GM19467 (cell line): ENCODE data around the gene ERBB3.

Source experiments
- ATAC-seq: cut with Tn5 transposase; IDR thresholded peaks from one replicate; pipeline ENCODE4 v1.9.1; 2021; ENCODE audit warnings: mild to moderate bottlenecking, moderate library complexity; ENCODE audit not compliant: unreplicated experiment

Gene ERBB3

GRCh38 chr12:56129942-56130495, 50.1 kb downstream of the ERBB3 start:
- no peak for ATAC-seq

- no peak for ATAC-seq
Measured at GRCh38 chr12:56130876-56131275, 50.9 kb downstream of the ERBB3 start.

GRCh38 chr12:56134897-56135296, 54.9 kb downstream of the ERBB3 start:
- ATAC-seq: no peak

GRCh38 chr12:56137853-56138571, 58.0 kb downstream of the ERBB3 start:
- ATAC-seq: no peak

GRCh38 chr12:56141946-56142784, 62.2 kb downstream of the ERBB3 start:
- no peak for ATAC-seq

GRCh38 chr12:56143217-56143616, 63.3 kb downstream of the ERBB3 start:
- no peak for ATAC-seq

GRCh38 chr12:56143870-56144269, 63.9 kb downstream of the ERBB3 start:
- no peak for ATAC-seq

GRCh38 chr12:56145217-56145616, 65.3 kb downstream of the ERBB3 start:
- ATAC-seq: no peak

- no peak for ATAC-seq
Measured at GRCh38 chr12:56146492-56147460, 66.8 kb downstream of the ERBB3 start.

GRCh38 chr12:56150563-56150962, 70.6 kb downstream of the ERBB3 start:
- no peak for ATAC-seq

- ATAC-seq: peak; percentile 51
Measured at GRCh38 chr12:56151672-56152131, 71.7 kb downstream of the ERBB3 start.

- peak; percentile 70 for ATAC-seq
Measured at GRCh38 chr12:56152132-56152755, 72.3 kb downstream of the ERBB3 start, which contains the start of gene MYL6B. MYL6B (plus strand) TSS chr12:56152587; CDS start chr12:56153919, 1,332 bp downstream.
